Hepatocyte (in vitro differentiated cells): ENCODE data around the gene CHAF1A.

Experiments used
- EZH2phosphoT487 ChIP-seq: fragments of 200-600 bp; sonication (generic); IDR thresholded peaks from one replicate; pipeline ENCODE4 v1.6.1; 2018; ENCODE audit warnings: antibody characterized with exemption, mild to moderate bottlenecking, low read depth, moderate library complexity; ENCODE audit not compliant: unreplicated experiment, severe bottlenecking
- TF ChIP-seq, protein P1 (sequence below): fragments of 200-600 bp; sonication (generic); IDR thresholded peaks from 2 replicates; pipeline ENCODE4 v1.5.1; 2016; ENCODE audit warnings: antibody characterized with exemption, mild to moderate bottlenecking; ENCODE audit not compliant: poor library complexity

DNA sequence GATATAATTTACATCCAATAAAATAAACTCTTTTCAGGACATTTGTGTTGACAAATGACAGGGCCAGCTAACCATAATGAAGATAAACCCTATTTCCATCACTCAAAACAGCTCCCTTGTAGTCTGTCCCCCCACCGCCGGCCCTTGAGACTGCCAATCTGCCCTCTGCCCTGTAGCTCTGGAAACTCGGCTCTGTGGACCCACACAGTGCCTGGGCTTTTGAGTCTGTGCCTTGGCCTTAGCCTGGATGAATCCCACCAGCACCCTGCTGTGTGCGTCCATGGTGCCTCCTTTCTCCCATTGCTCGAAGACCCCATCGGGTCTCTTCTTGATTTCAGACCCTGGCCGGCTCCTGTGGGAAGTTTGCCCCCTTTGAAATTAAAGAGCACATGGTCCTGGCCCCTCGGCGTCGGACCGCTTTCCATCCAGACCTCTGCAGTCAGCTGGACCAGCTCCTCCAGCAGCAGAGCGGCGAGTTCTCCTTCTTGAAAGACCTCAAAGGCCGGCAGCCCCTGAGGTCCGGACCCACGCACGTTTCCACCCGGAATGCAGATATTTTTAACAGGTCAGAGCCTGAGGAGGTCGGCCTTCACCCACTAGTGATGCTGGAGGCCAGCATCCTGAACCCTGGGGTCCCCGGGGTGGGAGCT lies 26.0 kb downstream of the CHAF1A start:
- TF ChIP-seq, protein P1, sequence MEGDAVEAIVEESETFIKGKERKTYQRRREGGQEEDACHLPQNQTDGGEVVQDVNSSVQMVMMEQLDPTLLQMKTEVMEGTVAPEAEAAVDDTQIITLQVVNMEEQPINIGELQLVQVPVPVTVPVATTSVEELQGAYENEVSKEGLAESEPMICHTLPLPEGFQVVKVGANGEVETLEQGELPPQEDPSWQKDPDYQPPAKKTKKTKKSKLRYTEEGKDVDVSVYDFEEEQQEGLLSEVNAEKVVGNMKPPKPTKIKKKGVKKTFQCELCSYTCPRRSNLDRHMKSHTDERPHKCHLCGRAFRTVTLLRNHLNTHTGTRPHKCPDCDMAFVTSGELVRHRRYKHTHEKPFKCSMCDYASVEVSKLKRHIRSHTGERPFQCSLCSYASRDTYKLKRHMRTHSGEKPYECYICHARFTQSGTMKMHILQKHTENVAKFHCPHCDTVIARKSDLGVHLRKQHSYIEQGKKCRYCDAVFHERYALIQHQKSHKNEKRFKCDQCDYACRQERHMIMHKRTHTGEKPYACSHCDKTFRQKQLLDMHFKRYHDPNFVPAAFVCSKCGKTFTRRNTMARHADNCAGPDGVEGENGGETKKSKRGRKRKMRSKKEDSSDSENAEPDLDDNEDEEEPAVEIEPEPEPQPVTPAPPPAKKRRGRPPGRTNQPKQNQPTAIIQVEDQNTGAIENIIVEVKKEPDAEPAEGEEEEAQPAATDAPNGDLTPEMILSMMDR, result no peak
- no peak for TF ChIP-seq EZH2phosphoT487
